ENCODE measurements around the gene PILRB. TPM values are rescaled to one million over a fixed set of nuclear protein-coding genes. Genes with fewer than 3 reads are reported as not detected.
A peak's percentile ranks its signal among the peaks of the same experiment; 100 is the strongest.

Gene PILRB
- total and polyA plus RNA-seq, 2 of the 13 experiments (the other 11 are each of a cell fraction or from before 2014, with no cell fraction given) = 16.6 to 33.8 TPM

GRCh38 chr7:100335566-100336466, 22.1 kb upstream of the PILRB start (continued):
- TF ChIP-seq RARA (CRISPR knock-in tag; IDR thresholded peaks at IDR 0.05) = 0 out of 2 replicates have a peak, but pooled peaks have one; percentile 22
- TF ChIP-seq ERF (CRISPR knock-in tag; IDR thresholded peaks at IDR 0.05) = peak; percentile 76; the same call in 1 of the 2 replicates
- TF ChIP-seq SATB2 (CRISPR knock-in tag; IDR thresholded peaks at IDR 0.05) = 0 out of 2 replicates have a peak, but pooled peaks have one; percentile 49
- TF ChIP-seq PHF8 (CRISPR knock-in tag; IDR thresholded peaks at IDR 0.05) = peak; percentile 94
- TF ChIP-seq E2F2 (CRISPR knock-in tag; IDR thresholded peaks at IDR 0.05; ENCODE audit: borderline replicate concordance) = peak; percentile 94; the same call in 1 of the 2 replicates
- peak; percentile 60; the same call in 1 of the 2 replicates for TF ChIP-seq ZNF337 (CRISPR knock-in tag; IDR thresholded peaks at IDR 0.05; ENCODE audit: borderline replicate concordance, low read depth)
- TF ChIP-seq GATAD1 (CRISPR knock-in tag; IDR thresholded peaks at IDR 0.05) = peak; percentile 85
- TF ChIP-seq ZFY (CRISPR knock-in tag; IDR thresholded peaks at IDR 0.05) = peak; percentile 95
- peak; percentile 36; the same call in 1 of the 2 replicates for TF ChIP-seq ZNF292 (CRISPR knock-in tag; IDR thresholded peaks at IDR 0.05; ENCODE audit: borderline replicate concordance, low read depth)
- TF ChIP-seq ZNF451 (CRISPR knock-in tag; IDR thresholded peaks at IDR 0.05) = 0 out of 2 replicates have a peak, but pooled peaks have one; percentile 47
- peak; percentile 93 for TF ChIP-seq ZNF607 (CRISPR knock-in tag; IDR thresholded peaks at IDR 0.05; ENCODE audit: borderline replicate concordance)
- TF ChIP-seq NCOR1 (IDR thresholded peaks at IDR 0.05; ENCODE audit: borderline replicate concordance, low read length) = peak; percentile 31; the same call in 1 of the 2 replicates
- TF ChIP-seq HIVEP1 (CRISPR knock-in tag; IDR thresholded peaks at IDR 0.05) = peak; percentile 49; the same call in 1 of the 2 replicates
- TF ChIP-seq BCL6 (CRISPR knock-in tag; IDR thresholded peaks at IDR 0.05) = 0 out of 2 replicates have a peak, but pooled peaks have one; percentile 14
- TF ChIP-seq KMT2A (CRISPR knock-in tag; IDR thresholded peaks at IDR 0.05) = peak; percentile 32; the same call in 1 of the 2 replicates
- peak; percentile 80 for TF ChIP-seq THAP11 (CRISPR knock-in tag; IDR thresholded peaks at IDR 0.05)
- peak; percentile 59; the same call in 1 of the 2 replicates for TF ChIP-seq ZNF768 (CRISPR knock-in tag; IDR thresholded peaks at IDR 0.05)
- peak; percentile 28 for TF ChIP-seq SKI (IDR thresholded peaks at IDR 0.05; ENCODE audit: partially characterized antibody)
- TF ChIP-seq ZEB1 (IDR thresholded peaks at IDR 0.05; ENCODE audit: insufficient replicate concordance, low read depth) = peak; percentile 60
- TF ChIP-seq ZNF883 (CRISPR knock-in tag; IDR thresholded peaks at IDR 0.05; ENCODE audit: not compliant biosample characterization) = peak; percentile 67
- peak; percentile 26; the same call in 1 of the 2 replicates for TF ChIP-seq ZNF737 (CRISPR knock-in tag; IDR thresholded peaks at IDR 0.05; ENCODE audit: borderline replicate concordance)
- TF ChIP-seq TBP (CRISPR knock-in tag; IDR thresholded peaks at IDR 0.05) = 0 out of 2 replicates have a peak, but pooled peaks have one; percentile 59
- TF ChIP-seq ZNF740 (CRISPR knock-in tag; IDR thresholded peaks at IDR 0.05) = peak; percentile 91
- peak; percentile 48; the same call in 1 of the 3 replicates for TF ChIP-seq MXI1 (IDR thresholded peaks at IDR 0.05; ENCODE audit: borderline replicate concordance, low read depth, low read length)
- peak; percentile 46; the same call in 1 of the 2 replicates for TF ChIP-seq ZNF746 (CRISPR knock-in tag; IDR thresholded peaks at IDR 0.05)
- 0 out of 2 replicates have a peak, but pooled peaks have one; percentile 19 for TF ChIP-seq PPARG (CRISPR knock-in tag; conservative IDR thresholded peaks at IDR 0.05)
- peak; percentile 85 for TF ChIP-seq MYC (CRISPR knock-in tag; IDR thresholded peaks at IDR 0.05; ENCODE audit: borderline replicate concordance)
- peak; percentile 38; the same call in 1 of the 2 replicates for TF ChIP-seq ZNF138 (CRISPR knock-in tag; IDR thresholded peaks at IDR 0.05; ENCODE audit: low read depth)
- peak; percentile 96 for TF ChIP-seq NR2C2 (CRISPR knock-in tag; IDR thresholded peaks at IDR 0.05; ENCODE audit: borderline replicate concordance)
- TF ChIP-seq NFYB (CRISPR knock-in tag; IDR thresholded peaks at IDR 0.05) = peak; percentile 94
